CD4-positive, alpha-beta memory T cell (primary cell): ENCODE results near the gene ADGRD1. TPM values are rescaled to one million over a fixed set of nuclear protein-coding genes. Genes with fewer than 3 reads are reported as not detected.

Source experiments
- CTCF ChIA-PET: fragments of 350-600 bp; sonication (Branson Sonifier 250); formaldehyde crosslinking; loops from one replicate; lab custom pipeline; 2021; ENCODE audit warnings: inconsistent platforms; ENCODE audit not compliant: partially characterized antibody; lab: Charles Lee
- POLR2A ChIA-PET: fragments of 350-600 bp; sonication (Branson Sonifier 250); formaldehyde crosslinking; loops from one replicate; lab custom pipeline; 2021; ENCODE audit not compliant: partially characterized antibody; lab: Charles Lee
- DNase-seq, 5 donors: peaks; one replicate each; pipeline versions ENCODE4 v3.0.0 to v3.0.0-alpha.2; 2020 to 2022; ENCODE audit warnings: mixed read lengths in 1 of 5
- H3K27ac ChIP-seq: one replicate; pipeline ENCODE4 v1.7.0; 2013; ENCODE audit warnings: low read depth, low read length
- H3K27me3 ChIP-seq: 2 replicates; pipeline ENCODE4 v1.7.0; 2013; ENCODE audit warnings: mild to moderate bottlenecking, low read length, moderate library complexity; ENCODE audit not compliant: insufficient read depth
- H3K36me3 ChIP-seq: 2 replicates; pipeline ENCODE4 v1.7.0; 2013; ENCODE audit warnings: mild to moderate bottlenecking, low read length, moderate library complexity; ENCODE audit not compliant: insufficient read depth
- H3K4me1 ChIP-seq: 2 replicates; pipeline ENCODE4 v1.7.0; 2013; ENCODE audit warnings: mild to moderate bottlenecking, low read length, moderate library complexity; ENCODE audit not compliant: insufficient read depth
- H3K4me3 ChIP-seq, 2 donors: one replicate each; pipeline ENCODE4 v1.7.0; 2013; ENCODE audit warnings: low read length in 2 of 2, mild to moderate bottlenecking in 1 of 2
- H3K9me3 ChIP-seq, 2 donors: one replicate each; pipeline ENCODE4 v1.7.0; 2013; ENCODE audit warnings: low read length in 2 of 2, control low read depth in 1 of 2; ENCODE audit not compliant: control insufficient read depth in 1 of 2
- H3K27ac Mint-ChIP-seq, 7 donors: one replicate each; pipeline ENCODE4 v1.8.0; 2020 to 2021; ENCODE audit warnings: mixed read lengths in 7 of 7, mild to moderate bottlenecking in 6 of 7, inconsistent platforms in 3 of 7, moderate library complexity in 3 of 7
- H3K27me3 Mint-ChIP-seq, 2 donors: one replicate each; pipeline ENCODE4 v1.8.0; 2020 to 2021; ENCODE audit warnings: mixed read lengths in 2 of 2
- H3K36me3 Mint-ChIP-seq, 2 donors: one replicate each; pipeline ENCODE4 v1.8.0; 2020 to 2021; ENCODE audit warnings: mixed read lengths in 2 of 2, inconsistent platforms in 1 of 2, mild to moderate bottlenecking in 1 of 2
- H3K4me1 Mint-ChIP-seq, 4 donors: one replicate each; pipeline ENCODE4 v1.8.0; 2020 to 2021; ENCODE audit warnings: mixed read lengths in 4 of 4, mild to moderate bottlenecking in 1 of 4
- H3K4me3 Mint-ChIP-seq, 8 donors: one replicate each; pipeline ENCODE4 v1.8.0; 2020 to 2021; ENCODE audit warnings: mixed read lengths in 8 of 8, mild to moderate bottlenecking in 7 of 8, moderate library complexity in 6 of 8, inconsistent platforms in 3 of 8
- H3K9me3 Mint-ChIP-seq, 8 donors: one replicate each; pipeline ENCODE4 v1.8.0; 2020 to 2021; ENCODE audit warnings: mixed read lengths in 8 of 8, mild to moderate bottlenecking in 5 of 8, inconsistent platforms in 3 of 8, moderate library complexity in 1 of 8
- intact Hi-C: fragments of 100-400 bp; cut with micrococcal nuclease; formaldehyde crosslinking; loops from one replicate; pipeline ENCODE4 v1.15.1; 2023
- polyA plus RNA-seq, 2 donors: library from polyadenylated mRNA; unstranded; fragments of 300-500 nt; fragmentation: Illumina TruSeq; gene quantifications; one replicate each; pipeline ENCODE4 v1.2.3, GENCODE V29; 2021
- total RNA-seq, 2 experiments: library from RNA; stranded (reverse); gene quantifications; one replicate each; pipeline ENCODE4 v1.2.3, GENCODE V29; 2021

Gene ADGRD1
- total and polyA plus RNA-seq, 4 experiments from 2014 or later = not detected

DNA sequence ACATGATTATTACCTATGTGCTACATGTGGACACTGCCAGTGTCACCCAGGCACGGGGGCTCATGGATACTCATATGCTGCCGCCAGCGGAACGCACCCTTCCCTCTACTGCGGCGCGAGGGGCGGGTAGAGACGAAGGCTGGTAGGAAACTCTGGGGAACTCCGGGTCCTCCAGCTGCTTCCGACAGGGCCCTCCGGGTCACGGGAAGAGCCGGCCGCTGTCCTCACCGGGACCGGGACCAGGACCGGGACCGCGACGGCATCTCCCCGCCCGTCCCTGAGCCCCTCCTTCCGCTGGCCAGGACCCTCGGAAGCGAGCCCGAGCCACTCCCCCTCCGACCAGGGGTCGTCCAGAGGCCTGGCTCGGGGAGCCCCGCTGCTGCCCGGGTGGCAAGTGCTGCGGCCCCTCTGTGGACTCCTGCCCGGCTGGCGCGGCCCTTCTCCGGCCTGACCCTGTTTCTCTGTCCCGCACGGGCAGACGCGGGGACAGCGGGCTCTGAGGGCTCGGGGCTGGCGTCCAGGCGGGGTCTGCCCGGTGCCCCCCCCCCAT, 209.6 kb downstream of the ADGRD1 start:
- H3K4me3 Mint-ChIP-seq = no peak overlapping the region
- intact Hi-C loops = no loop called here
- H3K36me3 ChIP-seq = no peaks in the 10 kb centered on the region
- H3K4me1 Mint-ChIP-seq = no peaks in the 10 kb centered on the region
- H3K4me3 ChIP-seq = no peak overlapping the region
- H3K4me1 ChIP-seq = no peaks in the 10 kb centered on the region
- H3K27ac Mint-ChIP-seq = no peak overlapping the region
- CTCF ChIA-PET = no interaction called here
- no peak overlapping the region for H3K27ac ChIP-seq
- H3K27me3 Mint-ChIP-seq = peaks cover 0 to 22% of the 10 kb centered on the region in 2 donors
- no peaks in the 10 kb centered on the region for H3K36me3 Mint-ChIP-seq
- no peaks in the 10 kb centered on the region for H3K9me3 ChIP-seq
- no peaks in the 10 kb centered on the region for H3K27me3 ChIP-seq
- DNase-seq = no peak
- POLR2A ChIA-PET = no interaction called here
- no peaks in the 10 kb centered on the region for H3K9me3 Mint-ChIP-seq

- H3K27ac ChIP-seq = no peak overlapping the region
Measured at GRCh38 chr12:131164096-131164872, 210.6 kb downstream of the ADGRD1 start.

GRCh38 chr12:131166717-131167116, 213.0 kb downstream of the ADGRD1 start:
- DNase-seq = no peak
- H3K27me3 ChIP-seq = no peaks in the 10 kb centered on the region
- Mint-ChIP-seq H3K9me3 (no peaks in the 10 kb centered on the region), H3K4me3 (no peak overlapping the region), H3K36me3 (no peaks in the 10 kb centered on the region), H3K27me3 (peaks cover 6 to 34% of the 10 kb centered on the region in 2 donors), H3K4me1 (no peaks in the 10 kb centered on the region), H3K27ac (no peak overlapping the region)
- H3K4me3 ChIP-seq = no peak overlapping the region
- no peaks in the 10 kb centered on the region for H3K9me3 ChIP-seq
- H3K4me1 ChIP-seq = no peaks in the 10 kb centered on the region
- ChIA-PET CTCF (no interaction called here), POLR2A (no interaction called here)
- no peaks in the 10 kb centered on the region for H3K36me3 ChIP-seq
- no peak overlapping the region for H3K27ac ChIP-seq
- intact Hi-C loops = no loop called here

More at GRCh38 chr12:131164096-131164872, 210.6 kb downstream of the ADGRD1 start:
- Mint-ChIP-seq H3K27me3 (peaks cover 0 to 27% of the 10 kb centered on the region in 2 donors), H3K4me1 (no peaks in the 10 kb centered on the region), H3K4me3 (no peak overlapping the region), H3K36me3 (no peaks in the 10 kb centered on the region), H3K9me3 (no peaks in the 10 kb centered on the region), H3K27ac (no peak overlapping the region)
- ChIA-PET CTCF (no interaction called here), POLR2A (no interaction called here)
- Histone ChIP-seq H3K4me3 (no peak overlapping the region), H3K27me3 (no peaks in the 10 kb centered on the region), H3K9me3 (no peaks in the 10 kb centered on the region), H3K4me1 (no peaks in the 10 kb centered on the region), H3K36me3 (no peaks in the 10 kb centered on the region)
- intact Hi-C loops = no loop called here
- no peak for DNase-seq

GRCh38 chr12:131167334-131167733, 213.6 kb downstream of the ADGRD1 start:
- peaks cover 8 to 34% of the 10 kb centered on the region in 2 donors for H3K27me3 Mint-ChIP-seq
- CTCF ChIA-PET = no interaction called here
- H3K4me3 Mint-ChIP-seq = no peak overlapping the region
- Histone ChIP-seq H3K4me3 (no peak overlapping the region), H3K27me3 (no peaks in the 10 kb centered on the region), H3K4me1 (no peaks in the 10 kb centered on the region), H3K36me3 (no peaks in the 10 kb centered on the region), H3K27ac (no peak overlapping the region), H3K9me3 (no peaks in the 10 kb centered on the region)
- intact Hi-C loops = no loop called here
- POLR2A ChIA-PET = no interaction called here
- no peaks in the 10 kb centered on the region for H3K4me1 Mint-ChIP-seq
- H3K9me3 Mint-ChIP-seq = peaks cover 0 to 3% (median 0%) of the 10 kb centered on the region in 8 donors
- no peak for DNase-seq
- H3K27ac Mint-ChIP-seq = no peak overlapping the region
- no peaks in the 10 kb centered on the region for H3K36me3 Mint-ChIP-seq

- Histone ChIP-seq H3K36me3 (no peaks in the 10 kb centered on the region), H3K9me3 (no peaks in the 10 kb centered on the region), H3K4me3 (no peak overlapping the region), H3K27me3 (no peaks in the 10 kb centered on the region), H3K27ac (no peak overlapping the region), H3K4me1 (no peaks in the 10 kb centered on the region)
- CTCF ChIA-PET = no interaction called here
- POLR2A ChIA-PET = no interaction called here
- no peak overlapping the region for H3K4me3 Mint-ChIP-seq
- H3K9me3 Mint-ChIP-seq = peaks cover 0 to 26% (median 21%) of the 10 kb centered on the region in 8 donors
- peaks cover 11 to 29% of the 10 kb centered on the region in 2 donors for H3K27me3 Mint-ChIP-seq
- no peak overlapping the region for H3K27ac Mint-ChIP-seq
- intact Hi-C loops = no loop called here
- no peaks in the 10 kb centered on the region for H3K4me1 Mint-ChIP-seq
- no peak for DNase-seq
- H3K36me3 Mint-ChIP-seq = no peaks in the 10 kb centered on the region
Measured at GRCh38 chr12:131171029-131171428, 217.3 kb downstream of the ADGRD1 start.

GRCh38 chr12:131174901-131175300, 221.2 kb downstream of the ADGRD1 start:
- Histone ChIP-seq H3K4me3 (no peak overlapping the region), H3K27me3 (peaks cover 3% of the 10 kb centered on the region), H3K36me3 (no peaks in the 10 kb centered on the region), H3K4me1 (no peaks in the 10 kb centered on the region), H3K27ac (no peak overlapping the region), H3K9me3 (no peaks in the 10 kb centered on the region)
- ChIA-PET CTCF (no interaction called here), POLR2A (no interaction called here)
- Mint-ChIP-seq H3K4me1 (no peaks in the 10 kb centered on the region), H3K27ac (no peak overlapping the region), H3K27me3 (peaks cover 11% of the 10 kb centered on the region in 2 donors), H3K9me3 (peaks cover 2 to 41% (median 29%) of the 10 kb centered on the region in 8 donors), H3K36me3 (no peaks in the 10 kb centered on the region), H3K4me3 (no peak overlapping the region)
- intact Hi-C loops = no loop called here
- DNase-seq = no peak

DNA sequence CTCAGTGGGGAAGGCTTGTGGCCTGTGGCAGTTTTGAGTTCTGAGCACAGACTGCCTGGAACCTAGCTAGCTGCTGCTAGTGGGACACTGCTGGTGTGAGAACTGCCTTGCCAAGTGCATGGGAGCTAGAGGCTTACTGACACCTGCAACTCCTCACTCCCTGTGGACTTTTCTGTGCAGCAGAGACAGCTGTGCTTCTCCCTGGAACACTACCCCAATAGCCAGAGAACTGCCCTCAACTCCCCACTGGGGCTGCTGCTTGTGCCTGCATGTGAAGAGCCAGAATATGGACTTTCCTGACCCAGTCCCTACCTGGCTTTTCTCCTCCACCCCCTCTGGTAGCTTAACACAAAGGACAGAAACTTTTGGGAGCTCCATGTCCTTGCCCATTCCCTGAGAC, 222.6 kb downstream of the ADGRD1 start:
- no peaks in the 10 kb centered on the region for H3K36me3 ChIP-seq
- peaks cover 7 to 8% of the 10 kb centered on the region in 2 donors for H3K27me3 Mint-ChIP-seq
- no peak overlapping the region for H3K27ac Mint-ChIP-seq

More for the DNA sequence above, 222.6 kb downstream of the ADGRD1 start:
- no peaks in the 10 kb centered on the region for H3K4me1 ChIP-seq
- Mint-ChIP-seq H3K4me1 (no peaks in the 10 kb centered on the region), H3K4me3 (no peak overlapping the region), H3K36me3 (no peaks in the 10 kb centered on the region), H3K9me3 (peaks cover 2 to 41% (median 29%) of the 10 kb centered on the region in 8 donors)
- POLR2A ChIA-PET = no interaction called here
- intact Hi-C loops = no loop called here
- CTCF ChIA-PET = no interaction called here
- H3K9me3 ChIP-seq = no peaks in the 10 kb centered on the region
- no peak overlapping the region for H3K4me3 ChIP-seq
- no peak for DNase-seq
- no peak overlapping the region for H3K27ac ChIP-seq
- peaks cover 3% of the 10 kb centered on the region for H3K27me3 ChIP-seq
